ENCODE results near the gene PON2.
"Not testable (repeated sequence)": the region's sequence is repeated elsewhere in the genome, so short reads cannot be mapped to it uniquely, and the experiment has no call there.

- TF ChIP-seq HDAC6 (IDR thresholded peaks at IDR 0.05; ENCODE audit: low read depth, low read length); CTCF (IDR thresholded peaks at IDR 0.05; ENCODE audit: control extremely low read depth in 1 of 3, insufficient read depth in 1 of 3, low read depth in 1 of 3, low read length in 3 of 3); EZH2 (IDR thresholded peaks at IDR 0.05; ENCODE audit: low read depth, low read length, severe bottlenecking); GABPA (IDR thresholded peaks at IDR 0.05; ENCODE audit: borderline replicate concordance, insufficient read depth, low read length); POLR2A (IDR thresholded peaks at IDR 0.05; ENCODE audit: control extremely low read depth in 1 of 2, low read depth in 2 of 2, low read length in 2 of 2); SP2 (IDR thresholded peaks at IDR 0.05; ENCODE audit: low read length); SUZ12 (IDR thresholded peaks at IDR 0.05; ENCODE audit: low read length); BACH1 (IDR thresholded peaks at IDR 0.05; ENCODE audit: low read length): not testable (repeated sequence)
These were observed 25.8 kb upstream of the PON2 start for GRCh38 chr7:95460653-95461052.
